CD4-positive, alpha-beta T cell (primary cell): ENCODE measurements around the gene PBX2. TPM values are rescaled to one million over a fixed set of nuclear protein-coding genes. Genes with fewer than 3 reads are reported as not detected.

Source experiments
- ATAC-seq: fragments of 200-7000 bp; cut with Tn5 transposase; one replicate; pipeline ENCODE4 v1.10.0; 2022; ENCODE audit warnings: mild to moderate bottlenecking; ENCODE audit not compliant: poor library complexity
- CTCF ChIA-PET: fragments of 350-600 bp; sonication (Branson Sonifier 250); formaldehyde crosslinking; loops from one replicate; lab custom pipeline; 2021; ENCODE audit warnings: antibody characterized with exemption, inconsistent platforms; lab: Charles Lee
- POLR2A ChIA-PET: fragments of 350-600 bp; sonication (Branson Sonifier 250); formaldehyde crosslinking; loops from one replicate; lab custom pipeline; 2021; ENCODE audit warnings: antibody characterized with exemption, inconsistent platforms; lab: Charles Lee
- DNase-seq, 14 experiments: peaks; one replicate each; pipeline ENCODE4 v3.0.0-alpha.2; 2013 to 2020; ENCODE audit warnings: mixed read lengths in 2 of 14
- H3K27ac ChIP-seq, 2 donors: one replicate each; pipeline versions ENCODE4 v1.5.1 to v1.7.0; 2013; ENCODE audit warnings: low read length in 2 of 2, low read depth in 1 of 2, mild to moderate bottlenecking in 1 of 2
- H3K27me3 ChIP-seq, 2 experiments: 1 replicate in 1 of 2; 2 replicates in 1 of 2; pipeline versions ENCODE4 v1.6.1 to v1.7.0; 2013; ENCODE audit warnings: low read length in 2 of 2, control low read depth in 1 of 2, mild to moderate bottlenecking in 1 of 2, moderate library complexity in 1 of 2; ENCODE audit not compliant: insufficient read depth in 2 of 2, control insufficient read depth in 1 of 2
- H3K36me3 ChIP-seq: one replicate; pipeline ENCODE4 v1.6.1; 2013; ENCODE audit warnings: low read length, control low read depth; ENCODE audit not compliant: insufficient read depth
- H3K4me1 ChIP-seq: one replicate; pipeline ENCODE4 v1.6.1; 2013; ENCODE audit warnings: low read length, control low read depth; ENCODE audit not compliant: insufficient read depth
- H3K4me3 ChIP-seq: one replicate; pipeline ENCODE4 v1.5.1; 2013; ENCODE audit warnings: mild to moderate bottlenecking, low read length, moderate library complexity
- H3K9me3 ChIP-seq, 2 experiments: 1 replicate in 1 of 2; 2 replicates in 1 of 2; pipeline versions ENCODE4 v1.6.1 to v1.7.0; 2013; ENCODE audit warnings: low read length in 2 of 2, mild to moderate bottlenecking in 2 of 2, control low read depth in 1 of 2, moderate library complexity in 1 of 2; ENCODE audit not compliant: control insufficient read depth in 1 of 2, insufficient read depth in 1 of 2
- H3K27ac Mint-ChIP-seq: one replicate; pipeline ENCODE4 v1.8.0; 2020; ENCODE audit warnings: mixed read lengths
- H3K27me3 Mint-ChIP-seq: one replicate; pipeline ENCODE4 v1.8.0; 2021; ENCODE audit warnings: mixed read lengths
- H3K36me3 Mint-ChIP-seq: one replicate; pipeline ENCODE4 v1.8.0; 2021; ENCODE audit warnings: low read depth, mixed read lengths
- H3K4me1 Mint-ChIP-seq: one replicate; pipeline ENCODE4 v1.8.0; 2021; ENCODE audit warnings: low read depth, mixed read lengths
- H3K4me3 Mint-ChIP-seq: one replicate; pipeline ENCODE4 v1.8.0; 2020; ENCODE audit warnings: mild to moderate bottlenecking, mixed read lengths
- H3K9me3 Mint-ChIP-seq: one replicate; pipeline ENCODE4 v1.8.0; 2020; ENCODE audit warnings: mixed read lengths
- CTCF ChIP-seq: fragments of 200-600 bp; IDR thresholded peaks from one replicate; pipeline ENCODE4 v1.8.0; 2022; ENCODE audit warnings: antibody characterized with exemption, mild to moderate bottlenecking
- intact Hi-C, 2 experiments: fragments of 100-400 bp; cut with DNase I in 1 of 2; cut with micrococcal nuclease in 1 of 2; formaldehyde crosslinking; loops; one replicate each; pipeline versions ENCODE4 v1.15.1 to v1.9.0; 2023 to 2025; cut with DNase I, micrococcal nuclease
- total RNA-seq, 174 experiments: library from RNA in 2 of 174; stranded (reverse) in 2 of 174; gene quantifications; one replicate each; pipeline ENCODE4 v1.2.3 and lab custom pipeline; 2021 to 2026

PBX2 gene
- total RNA-seq, 2 experiments from 2014 or later: 62.0 to 65.6 TPM

- no peaks in the 10 kb centered on the region for H3K9me3 ChIP-seq
- Mint-ChIP-seq H3K9me3 (no peaks in the 10 kb centered on the region), H3K4me1 (peaks cover under 1% of the 10 kb centered on the region), H3K27me3 (no peaks in the 10 kb centered on the region), H3K36me3 (no peaks in the 10 kb centered on the region), H3K4me3 (no peak overlapping the region), H3K27ac (no peak overlapping the region)
- CTCF ChIA-PET: no interaction called here
- TF ChIP-seq CTCF: no peak
- H3K4me3 ChIP-seq: no peak overlapping the region
- no peaks in the 10 kb centered on the region for H3K36me3 ChIP-seq
- H3K4me1 ChIP-seq: no peaks in the 10 kb centered on the region
- no peak for DNase-seq
- H3K27me3 ChIP-seq: peaks cover 0 to 3% of the 10 kb centered on the region in 2 experiments
- no peak for ATAC-seq
- POLR2A ChIA-PET: no interaction called here
- intact Hi-C loops: no loop called here
- no peak overlapping the region for H3K27ac ChIP-seq
Measured at GRCh38 chr6:32216998-32217397, 27.0 kb upstream of the PBX2 start.

- H3K27ac Mint-ChIP-seq: no peak overlapping the region
- Histone ChIP-seq H3K27me3 (peaks cover 0 to 3% of the 10 kb centered on the region in 2 experiments), H3K27ac (no peak overlapping the region), H3K4me1 (no peaks in the 10 kb centered on the region), H3K36me3 (no peaks in the 10 kb centered on the region), H3K9me3 (no peaks in the 10 kb centered on the region), H3K4me3 (no peak overlapping the region)
- H3K4me1 Mint-ChIP-seq: no peaks in the 10 kb centered on the region
- DNase-seq (no peak), ATAC-seq (no peak)
- ChIA-PET POLR2A (no interaction called here), CTCF (no interaction called here)
- no peaks in the 10 kb centered on the region for H3K36me3 Mint-ChIP-seq
- no peaks in the 10 kb centered on the region for H3K9me3 Mint-ChIP-seq
- TF ChIP-seq CTCF: no peak
- intact Hi-C loops: no loop called here
- no peaks in the 10 kb centered on the region for H3K27me3 Mint-ChIP-seq
- no peak overlapping the region for H3K4me3 Mint-ChIP-seq
Measured at GRCh38 chr6:32216285-32216684, 26.3 kb upstream of the PBX2 start.

GRCh38 chr6:32215617-32216016, 25.6 kb upstream of the PBX2 start:
- Histone ChIP-seq H3K27ac (no peak overlapping the region), H3K4me3 (no peak overlapping the region), H3K4me1 (no peaks in the 10 kb centered on the region), H3K27me3 (peaks cover 0 to 3% of the 10 kb centered on the region in 2 experiments), H3K36me3 (no peaks in the 10 kb centered on the region), H3K9me3 (no peaks in the 10 kb centered on the region)
- Mint-ChIP-seq H3K4me3 (no peak overlapping the region), H3K36me3 (no peaks in the 10 kb centered on the region), H3K27ac (no peak overlapping the region), H3K27me3 (no peaks in the 10 kb centered on the region), H3K4me1 (no peaks in the 10 kb centered on the region), H3K9me3 (no peaks in the 10 kb centered on the region)
- no peak for TF ChIP-seq CTCF
- DNase-seq (no peak), ATAC-seq (no peak)
- ChIA-PET POLR2A (no interaction called here), CTCF (no interaction called here)
- intact Hi-C loops: no loop called here
